ENCODE data around the gene NELFCD. TPM values are rescaled to one million over a fixed set of nuclear protein-coding genes. Genes with fewer than 3 reads are reported as not detected.
A peak's percentile ranks its signal among the peaks of the same experiment; 100 is the strongest.
"Not testable (repeated sequence)": the region's sequence is repeated elsewhere in the genome, so short reads cannot be mapped to it uniquely, and the experiment has no call there.

Gene NELFCD
- total and polyA plus RNA-seq, 8 donors = 48.3 to 130 (median 114) TPM

DNA sequence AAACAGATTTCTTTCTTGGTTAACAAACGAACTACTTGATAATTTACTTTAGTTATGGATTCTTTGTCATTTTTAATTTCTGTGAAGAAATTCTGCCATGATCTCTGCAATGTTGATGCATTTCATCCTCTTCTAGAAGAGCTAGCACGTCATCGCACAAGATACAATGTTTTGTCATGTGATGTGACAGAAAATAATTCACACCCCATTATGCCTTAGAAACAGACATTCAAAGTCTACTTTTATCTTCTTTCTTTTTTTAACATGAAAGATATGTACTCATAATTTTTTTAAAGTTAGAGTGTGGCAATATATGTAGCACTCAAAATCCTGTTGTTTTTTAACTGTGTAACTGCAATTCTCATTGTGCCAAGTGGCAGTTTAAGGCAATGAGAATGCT lies 39.6 kb upstream of the NELFCD start:
- Histone ChIP-seq H3K4me1 (no peaks in the 10 kb centered on the region), H3K27ac (no peak overlapping the region), H3K36me3 (no peaks in the 10 kb centered on the region), H3K9me3 (no peaks in the 10 kb centered on the region), H3K4me3 (no peak overlapping the region), H3K27me3 (no peaks in the 10 kb centered on the region)
- intact Hi-C loops (cut with DNase I) = no loop called here
- no peak for ATAC-seq
- TF ChIP-seq, protein P1, sequence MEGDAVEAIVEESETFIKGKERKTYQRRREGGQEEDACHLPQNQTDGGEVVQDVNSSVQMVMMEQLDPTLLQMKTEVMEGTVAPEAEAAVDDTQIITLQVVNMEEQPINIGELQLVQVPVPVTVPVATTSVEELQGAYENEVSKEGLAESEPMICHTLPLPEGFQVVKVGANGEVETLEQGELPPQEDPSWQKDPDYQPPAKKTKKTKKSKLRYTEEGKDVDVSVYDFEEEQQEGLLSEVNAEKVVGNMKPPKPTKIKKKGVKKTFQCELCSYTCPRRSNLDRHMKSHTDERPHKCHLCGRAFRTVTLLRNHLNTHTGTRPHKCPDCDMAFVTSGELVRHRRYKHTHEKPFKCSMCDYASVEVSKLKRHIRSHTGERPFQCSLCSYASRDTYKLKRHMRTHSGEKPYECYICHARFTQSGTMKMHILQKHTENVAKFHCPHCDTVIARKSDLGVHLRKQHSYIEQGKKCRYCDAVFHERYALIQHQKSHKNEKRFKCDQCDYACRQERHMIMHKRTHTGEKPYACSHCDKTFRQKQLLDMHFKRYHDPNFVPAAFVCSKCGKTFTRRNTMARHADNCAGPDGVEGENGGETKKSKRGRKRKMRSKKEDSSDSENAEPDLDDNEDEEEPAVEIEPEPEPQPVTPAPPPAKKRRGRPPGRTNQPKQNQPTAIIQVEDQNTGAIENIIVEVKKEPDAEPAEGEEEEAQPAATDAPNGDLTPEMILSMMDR (IDR thresholded peaks at IDR 0.05) = no peak
- peak in 2 of 4 donors; percentile 31 to 51 for DNase-seq

DNA sequence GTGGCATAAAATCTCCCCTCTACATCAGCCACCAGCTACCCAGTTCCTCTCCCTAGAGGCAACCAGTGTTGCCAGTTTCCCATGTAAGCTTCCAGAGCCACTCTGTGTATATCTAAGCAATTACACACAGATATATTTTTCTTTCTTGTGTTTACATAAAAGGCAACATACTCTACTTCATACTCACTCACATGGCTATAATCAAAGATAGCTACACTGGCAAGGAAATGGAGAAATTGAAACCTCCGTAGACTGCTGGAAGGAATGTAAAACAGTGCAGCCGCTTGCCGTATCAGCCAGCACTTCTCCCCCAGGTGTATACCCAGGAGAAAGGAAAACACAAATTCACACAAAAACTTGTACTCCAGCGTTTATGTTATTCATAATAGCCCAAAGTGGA lies 38.5 kb upstream of the NELFCD start:
- TF ChIP-seq, protein P1 (IDR thresholded peaks at IDR 0.05) = no peak
- H3K36me3 ChIP-seq = no peaks in the 10 kb centered on the region
- no peaks in the 10 kb centered on the region for H3K9me3 ChIP-seq
- H3K4me3 ChIP-seq = no peak overlapping the region
- no peaks in the 10 kb centered on the region for H3K4me1 ChIP-seq
- intact Hi-C loops (cut with DNase I) = no loop called here
- no peaks in the 10 kb centered on the region for H3K27me3 ChIP-seq
- H3K27ac ChIP-seq = no peak overlapping the region
- ATAC-seq (no peak), DNase-seq (no peak)

DNA sequence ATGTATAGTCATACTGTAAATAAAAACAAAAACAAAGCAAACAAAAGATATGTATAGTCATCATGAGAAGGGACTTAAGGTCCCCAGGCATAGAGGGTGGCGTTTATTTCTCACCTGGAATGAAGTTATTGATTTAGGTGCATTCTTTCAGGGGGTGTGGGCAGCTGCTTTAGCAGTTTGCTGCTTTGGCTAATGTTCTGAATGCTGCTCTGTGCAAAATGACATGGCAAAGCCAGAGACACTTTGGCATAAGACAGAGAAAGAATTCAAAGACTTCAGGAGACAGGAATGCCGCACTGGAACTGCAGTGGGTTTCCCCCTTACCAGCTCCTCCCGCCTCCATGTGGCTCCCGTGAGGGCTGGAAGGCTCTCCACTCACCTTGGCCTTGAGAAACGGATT lies 36.4 kb upstream of the NELFCD start:
- DNase-seq = no peak
- H3K36me3 ChIP-seq = no peaks in the 10 kb centered on the region
- H3K4me1 ChIP-seq = no peaks in the 10 kb centered on the region
- intact Hi-C loops (cut with DNase I) = no loop called here
- H3K4me3 ChIP-seq = no peak overlapping the region
- TF ChIP-seq, protein P1 (IDR thresholded peaks at IDR 0.05) = no peak
- H3K27me3 ChIP-seq = no peaks in the 10 kb centered on the region
- ATAC-seq = peak; percentile 65
- no peak overlapping the region for H3K27ac ChIP-seq
- no peaks in the 10 kb centered on the region for H3K9me3 ChIP-seq

DNA sequence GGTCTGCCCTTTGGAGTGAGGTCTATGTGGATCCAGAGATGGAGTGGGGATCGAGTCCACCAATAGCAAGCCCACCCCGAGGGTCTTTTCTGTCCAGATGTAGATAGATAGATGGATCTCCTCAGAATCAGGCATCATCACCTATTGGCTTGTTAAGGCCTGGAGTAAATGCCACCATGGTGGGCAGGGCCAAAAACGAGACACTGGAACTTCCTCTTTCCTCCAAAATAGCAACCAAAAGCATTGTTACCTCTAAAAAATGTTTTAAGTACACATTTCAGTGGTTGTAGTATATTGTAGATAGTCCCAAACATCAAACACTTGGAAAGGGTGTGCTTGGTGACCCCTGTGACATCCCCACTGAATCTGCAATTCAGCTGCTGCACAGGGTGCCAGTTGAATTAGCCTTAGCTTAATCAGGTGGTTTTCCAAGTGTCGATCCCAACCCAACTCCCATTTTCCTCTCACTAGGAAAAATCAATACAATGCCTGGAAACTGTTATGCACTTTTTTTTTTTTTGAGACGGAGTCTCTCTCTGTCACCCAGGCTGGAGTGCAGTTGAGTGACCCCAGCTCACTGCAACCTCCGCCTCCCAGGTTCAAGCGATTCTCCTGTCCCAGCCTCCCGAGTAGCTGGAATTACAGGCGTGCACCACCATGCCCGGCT lies 35.0 kb upstream of the NELFCD start:
- TF ChIP-seq, protein P1 (IDR thresholded peaks at IDR 0.05) = no peak
- Histone ChIP-seq H3K27me3 (no peaks in the 10 kb centered on the region), H3K36me3 (no peaks in the 10 kb centered on the region), H3K4me1 (no peaks in the 10 kb centered on the region), H3K4me3 (no peak overlapping the region), H3K9me3 (no peaks in the 10 kb centered on the region), H3K27ac (no peak overlapping the region)
- no peak for DNase-seq
- ATAC-seq = no peak
- intact Hi-C loops (cut with DNase I) = no loop called here

DNA sequence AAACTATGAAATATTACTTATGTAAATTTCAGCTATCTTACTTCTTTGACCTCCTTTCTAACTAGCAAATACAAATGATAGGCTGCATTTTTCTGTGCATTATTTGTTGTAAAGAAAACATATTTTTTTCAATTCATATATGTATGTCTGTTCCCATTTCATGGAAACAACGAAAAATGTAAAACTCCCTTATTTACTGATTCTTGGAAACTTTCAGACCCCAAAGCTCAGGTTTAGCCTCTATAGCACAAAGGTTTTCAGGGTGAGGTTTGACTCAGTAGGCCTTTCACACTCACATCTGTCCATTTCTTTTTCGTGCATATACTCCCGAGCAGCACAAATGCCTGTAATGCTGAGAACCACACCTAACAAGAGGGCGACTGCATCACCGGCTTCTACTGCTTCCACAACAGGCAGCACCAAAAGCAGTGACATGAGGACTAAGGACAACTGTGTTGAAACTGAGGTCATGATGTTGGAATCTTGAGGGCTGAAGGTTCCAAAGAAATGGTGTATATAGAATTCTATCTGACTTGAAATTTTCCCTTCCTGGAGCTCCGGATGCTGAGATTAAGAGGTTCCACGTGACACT lies 33.2 kb upstream of the NELFCD start:
- H3K4me3 ChIP-seq; ATAC-seq; DNase-seq; H3K36me3 ChIP-seq; H3K27me3 ChIP-seq; intact Hi-C loops (cut with DNase I); H3K4me1 ChIP-seq; H3K27ac ChIP-seq; H3K9me3 ChIP-seq: not testable (repeated sequence)

DNA sequence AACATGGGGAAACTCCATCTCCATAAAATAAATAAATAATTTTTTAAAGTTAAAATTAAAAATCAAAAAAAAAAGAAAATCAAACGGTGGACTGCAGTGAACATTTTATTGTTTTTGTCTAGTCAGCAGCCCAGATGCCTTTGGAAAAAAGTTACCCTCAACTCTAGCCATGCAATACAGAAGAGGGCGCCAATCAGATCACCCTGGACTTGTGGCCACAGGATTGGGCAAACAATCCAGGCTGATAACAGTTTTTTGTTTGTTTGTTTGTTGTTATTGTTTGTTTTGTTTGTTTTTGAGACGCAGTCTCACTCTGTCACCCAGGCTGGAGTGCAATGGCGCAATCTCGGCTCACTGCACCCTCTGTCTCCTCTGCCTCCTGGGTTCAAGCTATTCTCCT lies 30.5 kb upstream of the NELFCD start:
- Histone ChIP-seq H3K4me1 (no peaks in the 10 kb centered on the region), H3K9me3 (no peaks in the 10 kb centered on the region), H3K4me3 (no peak overlapping the region), H3K27ac (no peak overlapping the region), H3K27me3 (no peaks in the 10 kb centered on the region), H3K36me3 (no peaks in the 10 kb centered on the region)
- DNase-seq (no peak), ATAC-seq (no peak)
- TF ChIP-seq, protein P1 (IDR thresholded peaks at IDR 0.05) = no peak
- intact Hi-C loops (cut with DNase I) = no loop called here
